Measurements from ENCODE around the gene ELMO2. TPM values are rescaled to one million over a fixed set of nuclear protein-coding genes. Genes with fewer than 3 reads are reported as not detected.
A peak's percentile ranks its signal among the peaks of the same experiment; 100 is the strongest.

Gene ELMO2
- total and polyA plus RNA-seq, 9 of the 15 experiments (the other 6 are each of a cell fraction or from before 2014, with no cell fraction given): 7.5 to 21.5 (median 15.9) TPM

- peak; percentile 54; the same call in 1 of the 2 replicates for TF ChIP-seq REST (IDR thresholded peaks at IDR 0.05; ENCODE audit: borderline replicate concordance)
- no peak for TF ChIP-seq REST (CRISPR knock-in tag; IDR thresholded peaks at IDR 0.05; ENCODE audit: low read depth)
- no peak for TF ChIP-seq CXXC5 (CRISPR knock-in tag; IDR thresholded peaks at IDR 0.05)
- TF ChIP-seq DEAF1 (CRISPR knock-in tag; IDR thresholded peaks at IDR 0.05): peak; percentile 20; the same call in 1 of the 2 replicates
- peak; percentile 43 for TF ChIP-seq VEZF1 (CRISPR knock-in tag; IDR thresholded peaks at IDR 0.05)
- TF ChIP-seq CHD1 (IDR thresholded peaks at IDR 0.05; ENCODE audit: low read length): no peak
- TF ChIP-seq SMARCB1 (IDR thresholded peaks at IDR 0.05; ENCODE audit: insufficient read length, low read depth): no peak
- 0 out of 2 replicates have a peak, but pooled peaks have one; percentile 25 for TF ChIP-seq ZNF395 (CRISPR knock-in tag; IDR thresholded peaks at IDR 0.05)
- TF ChIP-seq RBM25 (IDR thresholded peaks at IDR 0.05; ENCODE audit: low read depth, low read length, severe bottlenecking): peak; percentile 78
- TF ChIP-seq TGIF2 (CRISPR knock-in tag; IDR thresholded peaks at IDR 0.05): no peak
- TF ChIP-seq TFAP4 (CRISPR knock-in tag; IDR thresholded peaks at IDR 0.05; ENCODE audit: borderline replicate concordance): peak; percentile 43
- peak; percentile 43; the same call in 1 of the 2 replicates for TF ChIP-seq CC2D1A (IDR thresholded peaks at IDR 0.05)
- TF ChIP-seq BCOR (IDR thresholded peaks at IDR 0.05): peak; percentile 50; the same call in 1 of the 2 replicates
- peak; percentile 39; the same call in 1 of the 2 replicates for TF ChIP-seq SMARCA5 (IDR thresholded peaks at IDR 0.05)
Observed at GRCh38 chr20:46349035-46349741, 57.2 kb downstream of the ELMO2 start (continued).
